ENCODE results near the gene TBC1D22A.
"Not testable (repeated sequence)": the region's sequence is repeated elsewhere in the genome, so short reads cannot be mapped to it uniquely, and the experiment has no call there.

The TBC1D22A gene

GRCh38 chr22:47045691-47046410, 283.4 kb downstream of the TBC1D22A start:
- DNase-seq (ENCODE audit: low read depth in 2 of 2) = no peak

- no peak for DNase-seq (ENCODE audit: low read depth in 2 of 2)
Measured at GRCh38 chr22:47046411-47047065, 284.1 kb downstream of the TBC1D22A start.

- no peak for DNase-seq (ENCODE audit: low read depth in 2 of 2)
Measured at GRCh38 chr22:47047321-47048122, 285.1 kb downstream of the TBC1D22A start.

GRCh38 chr22:47048123-47049077, 285.9 kb downstream of the TBC1D22A start:
- no peak for DNase-seq (ENCODE audit: low read depth in 2 of 2)

GRCh38 chr22:47049078-47049624, 286.7 kb downstream of the TBC1D22A start:
- DNase-seq (ENCODE audit: low read depth in 2 of 2) = no peak

- not testable (repeated sequence) for DNase-seq (ENCODE audit: low read depth in 2 of 2)
Measured at GRCh38 chr22:47049736-47050400, 287.4 kb downstream of the TBC1D22A start.

GRCh38 chr22:47050401-47051051, 288.1 kb downstream of the TBC1D22A start:
- no peak for DNase-seq (ENCODE audit: low read depth in 2 of 2)

GRCh38 chr22:47051441-47052071, 289.1 kb downstream of the TBC1D22A start:
- no peak for DNase-seq (ENCODE audit: low read depth in 2 of 2)

GRCh38 chr22:47052236-47053012, 290.0 kb downstream of the TBC1D22A start:
- DNase-seq (ENCODE audit: low read depth in 2 of 2) = no peak

- no peak for DNase-seq (ENCODE audit: low read depth in 2 of 2)
Measured at GRCh38 chr22:47053013-47053725, 290.7 kb downstream of the TBC1D22A start.

- DNase-seq (ENCODE audit: low read depth in 2 of 2) = no peak
Measured at GRCh38 chr22:47053726-47054141, 291.3 kb downstream of the TBC1D22A start.

GRCh38 chr22:47054231-47055072, 292.0 kb downstream of the TBC1D22A start:
- no peak for DNase-seq (ENCODE audit: low read depth in 2 of 2)

GRCh38 chr22:47055073-47055355, 292.6 kb downstream of the TBC1D22A start:
- DNase-seq (ENCODE audit: low read depth in 2 of 2) = no peak

- no peak for DNase-seq (ENCODE audit: low read depth in 2 of 2)
Measured at GRCh38 chr22:47055461-47055860, 293.0 kb downstream of the TBC1D22A start.

- DNase-seq (ENCODE audit: low read depth in 2 of 2) = no peak
Measured at GRCh38 chr22:47055921-47056320, 293.5 kb downstream of the TBC1D22A start.

- DNase-seq (ENCODE audit: low read depth in 2 of 2) = no peak
Measured at GRCh38 chr22:47056361-47056760, 293.9 kb downstream of the TBC1D22A start.

GRCh38 chr22:47056776-47057470, 294.5 kb downstream of the TBC1D22A start:
- no peak for DNase-seq (ENCODE audit: low read depth in 2 of 2)

Measured in stimulated activated CD8-positive, alpha-beta memory T cell treated with anti-CD3 and anti-CD28 coated beads, Interleukin-15, amount 100 ng/mL, for 48 hours (primary cell).